HepG2 (cell line): Measurements from ENCODE around the gene ACOXL. TPM values are rescaled to one million over a fixed set of nuclear protein-coding genes. Genes with fewer than 3 reads are reported as not detected.

ENCODE experiments used
- ATAC-seq: fragments of 200-7000 bp; cut with Tn5 transposase; 3 replicates; pipeline ENCODE4 v1.9.1; 2020; ENCODE audit warnings: mild to moderate bottlenecking, moderate library complexity
- BruUV-seq: library from RNA; stranded (reverse); fragments of 400-500 nt; replicated peaks from 2 replicates; lab custom pipeline; 2021; lab: Mats Ljungman, UMichigan
- CTCF ChIA-PET: fragments of 300-600 bp; formaldehyde crosslinking; extraction: SDS; loops from one replicate; lab custom pipeline; 2021; ENCODE audit warnings: low total read pairs, inconsistent platforms, low intra/inter-chr PET ratio; lab: Yijun Ruan, JAX
- POLR2A ChIA-PET: fragments of 350-600 bp; sonication (Branson Sonifier 250); formaldehyde crosslinking; loops from one replicate; lab custom pipeline; 2020; ENCODE audit warnings: antibody characterized with exemption, inconsistent platforms; lab: Yijun Ruan, JAX
- DNase-seq: peaks from one replicate; pipeline ENCODE4 v3.0.0-alpha.2; 2015; ENCODE audit warnings: low spot score
- FAIRE-seq: peaks from 3 replicates; lab custom pipeline; 2011; peaks lifted over from hg19 to GRCh38; lab: Jason Lieb, UNC
- H2AFZ ChIP-seq: one replicate; pipeline ENCODE4 v1.6.1; 2011; ENCODE audit warnings: low read length, inconsistent platforms
- H3K27ac ChIP-seq: fragments of 300-600 bp; 3 replicates; pipeline ENCODE4 v1.8.0; 2011; ENCODE audit warnings: mixed run types, mild to moderate bottlenecking, mixed read lengths, low read length, inconsistent platforms; ENCODE audit not compliant: insufficient read depth; ENCODE audit errors: extremely low read length
- H3K27me3 ChIP-seq, 2 experiments: fragments of 200-600 bp in 1 of 2; 2 replicates in 1 of 2; 3 replicates in 1 of 2; pipeline versions ENCODE4 v1.6.0 to v1.8.0; 2011; ENCODE audit warnings: low read length in 2 of 2, mild to moderate bottlenecking in 2 of 2, moderate library complexity in 2 of 2, inconsistent platforms in 1 of 2; ENCODE audit not compliant: insufficient read depth in 2 of 2, control insufficient read depth in 1 of 2
- H3K36me3 ChIP-seq, 2 experiments: fragments of 200-600 bp in 1 of 2; replicated peaks in 1 of 2; 2 replicates in 1 of 2; 3 replicates in 1 of 2; pipeline versions ENCODE4 v1.5.1 to v1.8.0; 2011; ENCODE audit warnings: low read length in 2 of 2, inconsistent platforms in 1 of 2; ENCODE audit not compliant: insufficient read depth in 2 of 2, control insufficient read depth in 1 of 2
- H3K4me1 ChIP-seq: 2 replicates; pipeline ENCODE4 v1.5.1; 2012; ENCODE audit warnings: low read length, inconsistent platforms; ENCODE audit not compliant: insufficient read depth
- H3K4me2 ChIP-seq: 2 replicates; pipeline ENCODE4 v1.6.0; 2011; ENCODE audit warnings: low read depth, low read length, inconsistent platforms
- H3K4me3 ChIP-seq, 3 experiments: fragments of 200-600 bp in 1 of 3; sonication (generic), shearing (Covaris generic) in 1 of 3; replicated peaks in 1 of 3; 2 replicates each; pipeline ENCODE4 v1.5.1; 2011 to 2016; ENCODE audit warnings: low read length in 3 of 3, inconsistent platforms in 2 of 3, low read depth in 2 of 3, mild to moderate bottlenecking in 2 of 3, control low read depth in 1 of 3, mixed read lengths in 1 of 3; ENCODE audit not compliant: insufficient read depth in 1 of 3
- H3K79me2 ChIP-seq: one replicate; pipeline ENCODE4 v1.6.1; 2011; ENCODE audit warnings: low read length, inconsistent platforms; ENCODE audit not compliant: insufficient read depth
- H3K9ac ChIP-seq: 2 replicates; pipeline ENCODE4 v1.6.0; 2011; ENCODE audit warnings: mild to moderate bottlenecking, low read depth, low read length, inconsistent platforms; ENCODE audit not compliant: insufficient read depth
- H3K9me3 ChIP-seq: 2 replicates; pipeline ENCODE4 v1.5.1; 2012; ENCODE audit warnings: mild to moderate bottlenecking, low read length
- H4K20me1 ChIP-seq: 2 replicates; pipeline ENCODE4 v1.6.0; 2011; ENCODE audit warnings: inconsistent platforms, mild to moderate bottlenecking, low read length, moderate library complexity; ENCODE audit not compliant: insufficient read depth
- MTF1 ChIP-seq: sonication (generic); formaldehyde crosslinking; IDR thresholded peaks from 2 replicates; pipeline ENCODE4 v1.5.0; 2020; ENCODE audit warnings: missing genetic modification reagents
- TEAD2 ChIP-seq: sonication (generic); formaldehyde crosslinking; IDR thresholded peaks from 2 replicates; pipeline ENCODE4 v1.9.0; 2021; ENCODE audit warnings: missing genetic modification reagents
- ZMYM2 ChIP-seq: sonication (generic); formaldehyde crosslinking; IDR thresholded peaks from 2 replicates; pipeline ENCODE4 v1.8.0; 2022; ENCODE audit warnings: mild to moderate bottlenecking, missing genetic modification reagents
- ZNF574 ChIP-seq: sonication (generic); formaldehyde crosslinking; IDR thresholded peaks from 2 replicates; pipeline ENCODE4 v1.4.0; 2020; ENCODE audit warnings: missing genetic modification reagents
- ZNF670 ChIP-seq: sonication (generic); formaldehyde crosslinking; IDR thresholded peaks from 2 replicates; pipeline ENCODE4 v1.8.0; 2022; ENCODE audit warnings: mild to moderate bottlenecking, missing genetic modification reagents, borderline replicate concordance
- WGBS: methylation state at CpG from one replicate; pipeline ENCODE4 v1.1.6; 2017; ENCODE audit warnings: low lambda C conversion rate; 5-methylcytosine and 5-hydroxymethylcytosine counted together
- in situ Hi-C: cut with HindIII; loops from 2 replicates; pipeline ENCODE4 v1.10.0; 2017; ENCODE audit warnings: low pct_unique_long_range_greater_than_20kb; ENCODE audit not compliant: extremely low pct_ligation_motif_present
- intact Hi-C: fragments of 100-400 bp; cut with micrococcal nuclease; formaldehyde crosslinking; loops from one replicate; pipeline ENCODE4 v1.10.0; 2022; ENCODE audit not compliant: unreplicated experiment
- polyA plus RNA-seq, 8 experiments: library from polyadenylated mRNA; depleted of rRNA in 3 of 8; stranded (reverse) in 7 of 8; unstranded in 1 of 8; fragments of >200 nt; fragmentation: Illumina TruSeq in 4 of 8; extraction: Trizol in 4 of 8; gene quantifications; 2 replicates each; pipeline versions ENCODE4 v1.2.1 to v1.2.3, GENCODE V29; 2011 to 2016; ENCODE audit warnings: low read depth in 4 of 8, missing spikeins in 1 of 8, mixed read lengths in 1 of 8; ENCODE audit not compliant: insufficient read depth in 1 of 8
- total RNA-seq, 5 experiments: library from RNA; depleted of rRNA; stranded (reverse); fragments of >200 nt; fragmentation: Illumina TruSeq; extraction: Trizol; gene quantifications; 2 replicates each; pipeline ENCODE4 v1.2.3, GENCODE V29; 2016; ENCODE audit warnings: low read depth in 1 of 5

The ACOXL gene
- total and polyA plus RNA-seq, 2 of the 13 experiments (the other 11 are each of a cell fraction or from before 2014, with no cell fraction given), result not detected

- CTCF ChIA-PET, result no interaction called here
- POLR2A ChIA-PET, result no interaction called here
These were observed 328.8 kb downstream of the ACOXL start for GRCh38 chr2:111061191-111061590.

More at GRCh38 chr2:111061191-111061590, 328.8 kb downstream of the ACOXL start:
- whole genome bisulfite sequencing, result 1% methylated on average over 1 of the region's 1 CpG
- no TSS peak for BruUV-seq
- H2AFZ ChIP-seq, result no peak overlapping the region
- no peaks in the 10 kb centered on the region for H3K4me1 ChIP-seq
- ATAC-seq (no peak), FAIRE-seq (no peak), DNase-seq (no peak)
- no peaks in the 10 kb centered on the region for H3K9me3 ChIP-seq
- H3K79me2 ChIP-seq, result no peaks in the 10 kb centered on the region
- no peak overlapping the region for H3K4me2 ChIP-seq
- in situ Hi-C loops (no loop called here), intact Hi-C loops (no loop called here)
- H3K4me3 ChIP-seq, result no peak overlapping the region
- H3K27me3 ChIP-seq, result peaks cover 0 to 4% of the 10 kb centered on the region in 2 experiments; a peak in 1 of 5 replicates
- H4K20me1 ChIP-seq, result no peaks in the 10 kb centered on the region
- H3K36me3 ChIP-seq, result no peaks in the 10 kb centered on the region
- H3K9ac ChIP-seq, result no peak overlapping the region
- no peak overlapping the region for H3K27ac ChIP-seq
- TF ChIP-seq MTF1, result no peak
- no peak for TF ChIP-seq ZNF574 (CRISPR knock-in tag)
- TF ChIP-seq TEAD2 (CRISPR knock-in tag), result no peak
- TF ChIP-seq ZMYM2 (CRISPR knock-in tag), result no peak
- no peak for TF ChIP-seq ZNF670
